Measurements from ENCODE around the gene HGD.

DNA sequence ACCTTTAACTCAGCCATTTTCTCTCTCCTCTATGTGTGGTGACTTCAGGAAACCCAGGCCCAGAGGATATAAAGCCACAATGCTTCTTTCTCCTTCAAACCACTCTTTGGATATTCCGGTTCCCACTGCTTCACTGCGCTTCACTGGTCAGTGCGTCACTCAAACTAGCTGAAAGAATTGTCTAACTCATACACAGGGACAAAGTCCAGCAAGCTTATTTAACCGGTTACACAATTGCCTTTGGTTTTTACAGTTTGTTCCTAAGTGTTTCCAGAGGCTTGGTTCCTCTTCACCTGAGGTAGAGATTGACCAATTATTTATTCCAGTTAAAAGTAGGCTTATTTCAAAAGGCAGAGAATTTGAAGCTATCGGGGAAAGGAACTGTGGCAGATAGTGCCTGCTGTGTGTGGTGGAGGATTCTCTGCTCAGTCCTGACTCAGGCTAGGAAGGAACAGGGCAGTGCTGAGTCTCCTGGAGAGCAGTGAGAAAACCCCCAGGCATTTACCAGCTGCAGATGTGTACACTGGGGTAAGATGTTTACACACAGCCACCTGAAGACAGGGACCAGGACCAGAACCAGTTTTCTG lies at the start of gene HGD:
- TF ChIP-seq, protein P1, sequence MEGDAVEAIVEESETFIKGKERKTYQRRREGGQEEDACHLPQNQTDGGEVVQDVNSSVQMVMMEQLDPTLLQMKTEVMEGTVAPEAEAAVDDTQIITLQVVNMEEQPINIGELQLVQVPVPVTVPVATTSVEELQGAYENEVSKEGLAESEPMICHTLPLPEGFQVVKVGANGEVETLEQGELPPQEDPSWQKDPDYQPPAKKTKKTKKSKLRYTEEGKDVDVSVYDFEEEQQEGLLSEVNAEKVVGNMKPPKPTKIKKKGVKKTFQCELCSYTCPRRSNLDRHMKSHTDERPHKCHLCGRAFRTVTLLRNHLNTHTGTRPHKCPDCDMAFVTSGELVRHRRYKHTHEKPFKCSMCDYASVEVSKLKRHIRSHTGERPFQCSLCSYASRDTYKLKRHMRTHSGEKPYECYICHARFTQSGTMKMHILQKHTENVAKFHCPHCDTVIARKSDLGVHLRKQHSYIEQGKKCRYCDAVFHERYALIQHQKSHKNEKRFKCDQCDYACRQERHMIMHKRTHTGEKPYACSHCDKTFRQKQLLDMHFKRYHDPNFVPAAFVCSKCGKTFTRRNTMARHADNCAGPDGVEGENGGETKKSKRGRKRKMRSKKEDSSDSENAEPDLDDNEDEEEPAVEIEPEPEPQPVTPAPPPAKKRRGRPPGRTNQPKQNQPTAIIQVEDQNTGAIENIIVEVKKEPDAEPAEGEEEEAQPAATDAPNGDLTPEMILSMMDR (IDR thresholded peaks at IDR 0.05) = no peak
- TF ChIP-seq POLR2A (IDR thresholded peaks at IDR 0.05) = no peak
